Hepatocyte (in vitro differentiated cells): ENCODE results near the gene VPS4A. TPM values are rescaled to one million over a fixed set of nuclear protein-coding genes. Genes with fewer than 3 reads are reported as not detected.

Experiments used
- DNase-seq: peaks from one replicate; pipeline ENCODE4 v3.0.0-alpha.2; 2016; ENCODE audit warnings: low spot score
- H2AFZ ChIP-seq: fragments of 200-600 bp; sonication (generic); 2 replicates; pipeline ENCODE4 v1.6.0; 2016; ENCODE audit warnings: antibody characterized with exemption, mild to moderate bottlenecking
- H3K27ac ChIP-seq: fragments of 200-600 bp; sonication (generic); 2 replicates; pipeline ENCODE4 v1.5.1; 2016; ENCODE audit warnings: mild to moderate bottlenecking
- H3K27me3 ChIP-seq: fragments of 200-600 bp; sonication (generic); 2 replicates; pipeline ENCODE4 v1.6.1; 2016
- H3K36me3 ChIP-seq: fragments of 200-600 bp; sonication (generic); replicated peaks from 2 replicates; pipeline ENCODE4 v1.5.1; 2016; ENCODE audit warnings: low read depth; ENCODE audit not compliant: insufficient read depth
- H3K4me1 ChIP-seq: fragments of 200-600 bp; sonication (generic); 2 replicates; pipeline ENCODE4 v1.5.1; 2016; ENCODE audit warnings: mild to moderate bottlenecking, moderate library complexity; ENCODE audit not compliant: insufficient read depth
- H3K4me2 ChIP-seq: fragments of 200-600 bp; sonication (generic); 2 replicates; pipeline ENCODE4 v1.6.0; 2016
- H3K4me3 ChIP-seq: fragments of 200-600 bp; sonication (generic); 2 replicates; pipeline ENCODE4 v1.5.1; 2016; ENCODE audit warnings: mild to moderate bottlenecking
- H3K79me2 ChIP-seq: fragments of 200-600 bp; sonication (generic); 2 replicates; pipeline ENCODE4 v1.6.0; 2017; ENCODE audit warnings: mild to moderate bottlenecking
- H3K9me2 ChIP-seq: fragments of 200-600 bp; sonication (generic); replicated peaks from 2 replicates; pipeline ENCODE4 v1.6.0; 2017; ENCODE audit warnings: mild to moderate bottlenecking; ENCODE audit not compliant: insufficient read depth
- H3K9me3 ChIP-seq: fragments of 200-600 bp; sonication (generic); 2 replicates; pipeline ENCODE4 v1.5.1; 2016; ENCODE audit warnings: low read depth, mild to moderate bottlenecking
- H4K20me1 ChIP-seq: fragments of 200-600 bp; sonication (generic); 2 replicates; pipeline ENCODE4 v1.6.0; 2016; ENCODE audit warnings: mild to moderate bottlenecking; ENCODE audit not compliant: insufficient read depth, poor library complexity, severe bottlenecking
- CTCF ChIP-seq: fragments of 200-600 bp; sonication (generic); IDR thresholded peaks from 2 replicates; pipeline ENCODE4 v1.5.1; 2016; ENCODE audit warnings: antibody characterized with exemption, mild to moderate bottlenecking; ENCODE audit not compliant: poor library complexity
- EZH2 ChIP-seq: fragments of 200-600 bp; sonication (generic); IDR thresholded peaks from 2 replicates; pipeline ENCODE4 v1.6.1; 2016; ENCODE audit warnings: antibody characterized with exemption, mild to moderate bottlenecking, borderline replicate concordance
- EZH2phosphoT487 ChIP-seq: fragments of 200-600 bp; sonication (generic); IDR thresholded peaks from one replicate; pipeline ENCODE4 v1.6.1; 2018; ENCODE audit warnings: antibody characterized with exemption, mild to moderate bottlenecking, low read depth, moderate library complexity; ENCODE audit not compliant: unreplicated experiment, severe bottlenecking
- WGBS: methylation state at CpG from one replicate; pipeline ENCODE4 v1.1.6; 2016; ENCODE audit warnings: low lambda C conversion rate; ENCODE audit errors: missing lambda C conversion rate; 5-methylcytosine and 5-hydroxymethylcytosine counted together
- polyA plus RNA-seq: library from polyadenylated mRNA; unstranded; fragments of >200 nt; fragmentation: Nextera tagmentation; extraction: Ambion mirVana; gene quantifications from 2 replicates; pipeline ENCODE4 v1.2.1, GENCODE V29; 2016
- total RNA-seq: library from RNA; depleted of rRNA; stranded (reverse); fragments of >200 nt; gene quantifications from 2 replicates; pipeline ENCODE4 v1.2.3, GENCODE V29; 2014

Gene VPS4A
- total and polyA plus RNA-seq, 2 experiments from 2014 or later = 19.9 to 36.9 TPM

GRCh38 chr16:69307091-69307490 is 4.1 kb upstream of the VPS4A start:
- Histone ChIP-seq H4K20me1 (peaks cover 3% of the 10 kb centered on the region), H3K36me3 (no peaks in the 10 kb centered on the region), H3K4me3 (no peak overlapping the region), H3K4me1 (peaks cover under 1% of the 10 kb centered on the region), H3K27me3 (no peaks in the 10 kb centered on the region), H3K4me2 (no peak overlapping the region), H3K9me3 (no peaks in the 10 kb centered on the region), H3K79me2 (peaks cover 5% of the 10 kb centered on the region), H2AFZ (no peak overlapping the region), H3K9me2 (no peaks in the 10 kb centered on the region), H3K27ac (no peak overlapping the region)
- WGBS = 64% methylated on average over 1 of the region's 1 CpG
- no peak for DNase-seq
- TF ChIP-seq EZH2phosphoT487 (no peak), EZH2 (no peak), CTCF (no peak)

- H3K79me2 ChIP-seq = peaks cover 13% of the 10 kb centered on the region
- H4K20me1 ChIP-seq = peaks cover 9% of the 10 kb centered on the region
- no peaks in the 10 kb centered on the region for H3K9me3 ChIP-seq
- no peak overlapping the region for H3K27ac ChIP-seq
- no peak overlapping the region for H3K4me3 ChIP-seq
- H3K27me3 ChIP-seq = no peaks in the 10 kb centered on the region
- H3K4me1 ChIP-seq = peaks cover 7% of the 10 kb centered on the region
- no peak for TF ChIP-seq EZH2
- no peak for TF ChIP-seq CTCF
- no peak for TF ChIP-seq EZH2phosphoT487
- H2AFZ ChIP-seq = no peak overlapping the region
- no peaks in the 10 kb centered on the region for H3K36me3 ChIP-seq
- H3K4me2 ChIP-seq = no peak overlapping the region
- WGBS = 97% methylated on average over 2 of the region's 2 CpGs
- no peak for DNase-seq
- no peaks in the 10 kb centered on the region for H3K9me2 ChIP-seq
Measured at GRCh38 chr16:69307856-69308255, 3.3 kb upstream of the VPS4A start.

- H3K4me1 ChIP-seq = peaks cover 8% of the 10 kb centered on the region
- H3K27me3 ChIP-seq = no peaks in the 10 kb centered on the region
- WGBS = 97% methylated on average over 12 of the region's 12 CpGs
- no peaks in the 10 kb centered on the region for H3K9me3 ChIP-seq
- TF ChIP-seq EZH2phosphoT487 = no peak
- TF ChIP-seq EZH2 = no peak
- TF ChIP-seq CTCF = no peak
- H3K4me2 ChIP-seq = no peak overlapping the region
- H3K27ac ChIP-seq = no peak overlapping the region
- peaks cover 14% of the 10 kb centered on the region for H4K20me1 ChIP-seq
- DNase-seq = no peak
- H3K9me2 ChIP-seq = no peaks in the 10 kb centered on the region
- no peaks in the 10 kb centered on the region for H3K36me3 ChIP-seq
- peaks cover 28% of the 10 kb centered on the region for H3K79me2 ChIP-seq
- H3K4me3 ChIP-seq = no peak overlapping the region
- no peak overlapping the region for H2AFZ ChIP-seq
Measured at GRCh38 chr16:69309316-69309715, 1.8 kb upstream of the VPS4A start.
